Kidney epithelial cell (primary cell): Measurements from ENCODE around the gene DYDC1. TPM values are rescaled to one million over a fixed set of nuclear protein-coding genes. Genes with fewer than 3 reads are reported as not detected.
"Not testable (repeated sequence)": the region's sequence is repeated elsewhere in the genome, so short reads cannot be mapped to it uniquely, and the experiment has no call there.

Experiments
- DNase-seq: peaks from one replicate; pipeline ENCODE4 v3.0.0-alpha.2; 2010; ENCODE audit warnings: low read depth
- H3K27me3 ChIP-seq: 2 replicates; pipeline ENCODE4 v1.6.0; 2011; ENCODE audit warnings: low read length; ENCODE audit not compliant: control insufficient read depth, insufficient read depth
- H3K36me3 ChIP-seq: 2 replicates; pipeline ENCODE4 v1.5.1; 2011; ENCODE audit warnings: low read length; ENCODE audit not compliant: control insufficient read depth, insufficient read depth
- H3K4me3 ChIP-seq: 2 replicates; pipeline ENCODE4 v1.5.1; 2011; ENCODE audit warnings: low read depth, mild to moderate bottlenecking, control low read depth, low read length
- CTCF ChIP-seq: IDR thresholded peaks from 2 replicates; pipeline ENCODE4 v1.5.1; 2011; ENCODE audit warnings: mild to moderate bottlenecking, moderate library complexity, low read length, control low read depth, inconsistent platforms; ENCODE audit not compliant: insufficient read depth, poor library complexity, severe bottlenecking
- total RNA-seq: library from RNA; depleted of rRNA; stranded (reverse); fragments of >200 nt; gene quantifications from 2 replicates; pipeline ENCODE4 v1.2.3, GENCODE V29; 2015

DYDC1 gene
- total RNA-seq, 1 donor from 2014 or later, result not detected

GRCh38 chr10:80373502-80373901 is 16.9 kb upstream of the DYDC1 start:
- no peak overlapping the region for H3K4me3 ChIP-seq
- no peak for DNase-seq
- H3K27me3 ChIP-seq, result no peaks in the 10 kb centered on the region
- no peak for TF ChIP-seq CTCF
- H3K36me3 ChIP-seq, result no peaks in the 10 kb centered on the region

- Histone ChIP-seq H3K27me3 (no peaks in the 10 kb centered on the region), H3K4me3 (no peak overlapping the region), H3K36me3 (no peaks in the 10 kb centered on the region)
- TF ChIP-seq CTCF, result no peak
- no peak for DNase-seq
These were observed 16.1 kb upstream of the DYDC1 start for GRCh38 chr10:80372675-80373074.

- Histone ChIP-seq H3K27me3 (no peaks in the 10 kb centered on the region), H3K4me3 (no peak overlapping the region), H3K36me3 (no peaks in the 10 kb centered on the region)
- DNase-seq, result no peak
- TF ChIP-seq CTCF, result no peak
These were observed 14.9 kb upstream of the DYDC1 start for GRCh38 chr10:80371467-80371866.

GRCh38 chr10:80365510-80365909 is 9.0 kb upstream of the DYDC1 start:
- no peak for TF ChIP-seq CTCF
- no peak for DNase-seq
- H3K36me3 ChIP-seq, result no peaks in the 10 kb centered on the region
- H3K4me3 ChIP-seq, result no peak overlapping the region
- H3K27me3 ChIP-seq, result no peaks in the 10 kb centered on the region

GRCh38 chr10:80359644-80360043 is 3.1 kb upstream of the DYDC1 start:
- Histone ChIP-seq H3K4me3 (no peak overlapping the region), H3K36me3 (no peaks in the 10 kb centered on the region), H3K27me3 (peaks cover 13% of the 10 kb centered on the region)
- no peak for TF ChIP-seq CTCF
- DNase-seq, result no peak

- not testable (repeated sequence) for H3K36me3 ChIP-seq, DNase-seq, H3K4me3 ChIP-seq
- peaks cover 13% of the 10 kb centered on the region for H3K27me3 ChIP-seq
These were observed 2.4 kb upstream of the DYDC1 start for GRCh38 chr10:80358925-80359324.

GRCh38 chr10:80357851-80358125 is 1.2 kb upstream of the DYDC1 start:
- Histone ChIP-seq H3K27me3 (peaks cover 13% of the 10 kb centered on the region), H3K36me3 (no peaks in the 10 kb centered on the region), H3K4me3 (no peak overlapping the region)
- no peak for DNase-seq
- TF ChIP-seq CTCF, result no peak
